Measurements from ENCODE around the gene KCNH1.

The KCNH1 gene

DNA sequence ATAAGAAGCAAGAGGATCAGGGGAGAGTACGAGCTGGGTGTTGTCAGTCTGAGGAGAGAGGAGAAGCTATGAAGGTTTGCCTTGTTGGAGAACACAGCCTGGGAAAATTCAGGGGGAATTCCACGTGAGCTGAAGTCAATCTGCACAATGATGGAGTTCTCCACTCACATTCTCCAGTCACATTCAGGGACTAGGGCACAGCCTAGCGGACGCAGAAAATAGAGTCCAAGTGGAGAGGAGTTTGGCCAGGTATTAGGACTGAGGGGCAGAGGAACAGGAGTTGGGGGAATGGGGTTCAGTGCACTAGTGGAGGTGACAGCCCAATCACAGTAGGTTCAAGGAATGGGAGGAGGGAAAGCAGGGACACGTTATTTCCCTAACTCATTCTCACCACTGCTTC is 124.0 kb downstream of the KCNH1 start:
- CTCF ChIA-PET = no interaction called here

More for the DNA sequence above, 124.0 kb downstream of the KCNH1 start:
- no peaks in the 10 kb centered on the region for H3K9me3 ChIP-seq (ENCODE audit: control insufficient read depth, insufficient read depth, low read depth, low read length)
- H3K27ac ChIP-seq (ENCODE audit: extremely low read depth, low read depth, low read length) = no peak overlapping the region
- no peaks in the 10 kb centered on the region for H3K4me1 ChIP-seq (ENCODE audit: control insufficient read depth, insufficient read depth, low read length)
- POLR2A ChIA-PET = no interaction called here
- H3K36me3 ChIP-seq (ENCODE audit: control insufficient read depth in 2 of 2, insufficient read depth in 1 of 2, low read length in 2 of 2) = no peaks in the 10 kb centered on the region
- TF ChIP-seq, protein P1, sequence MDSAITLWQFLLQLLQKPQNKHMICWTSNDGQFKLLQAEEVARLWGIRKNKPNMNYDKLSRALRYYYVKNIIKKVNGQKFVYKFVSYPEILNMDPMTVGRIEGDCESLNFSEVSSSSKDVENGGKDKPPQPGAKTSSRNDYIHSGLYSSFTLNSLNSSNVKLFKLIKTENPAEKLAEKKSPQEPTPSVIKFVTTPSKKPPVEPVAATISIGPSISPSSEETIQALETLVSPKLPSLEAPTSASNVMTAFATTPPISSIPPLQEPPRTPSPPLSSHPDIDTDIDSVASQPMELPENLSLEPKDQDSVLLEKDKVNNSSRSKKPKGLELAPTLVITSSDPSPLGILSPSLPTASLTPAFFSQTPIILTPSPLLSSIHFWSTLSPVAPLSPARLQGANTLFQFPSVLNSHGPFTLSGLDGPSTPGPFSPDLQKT (IDR thresholded peaks at IDR 0.05; ENCODE audit: borderline replicate concordance, low read depth, low read length) = no peak
- TF ChIP-seq ZNF146 (tag by site-specific recombination; IDR thresholded peaks at IDR 0.05) (no peak), ZNF791 (tag by site-specific recombination; IDR thresholded peaks at IDR 0.05) (no peak), ZNF354C (tag by site-specific recombination; IDR thresholded peaks at IDR 0.05; ENCODE audit: borderline replicate concordance, low read depth) (no peak), ZNF558 (tag by site-specific recombination; IDR thresholded peaks at IDR 0.05) (no peak), ZNF184 (tag by site-specific recombination; IDR thresholded peaks at IDR 0.05) (no peak), RBAK (tag by site-specific recombination; IDR thresholded peaks at IDR 0.05) (no peak), GLI2 (tag by site-specific recombination; IDR thresholded peaks at IDR 0.05; ENCODE audit: borderline replicate concordance, low read depth) (no peak), ZNF335 (tag by site-specific recombination; conservative IDR thresholded peaks at IDR 0.05) (no peak), ZNF223 (tag by site-specific recombination; IDR thresholded peaks at IDR 0.05) (no peak), ZFP69B (tag by site-specific recombination; IDR thresholded peaks at IDR 0.05) (no peak), ZNF175 (tag by site-specific recombination; IDR thresholded peaks at IDR 0.05) (no peak), OVOL3 (tag by site-specific recombination; IDR thresholded peaks at IDR 0.05) (no peak), GFI1B (tag by site-specific recombination; IDR thresholded peaks at IDR 0.05) (no peak), ZNF521 (tag by site-specific recombination; IDR thresholded peaks at IDR 0.05) (no peak)
- TF ChIP-seq, protein P2, sequence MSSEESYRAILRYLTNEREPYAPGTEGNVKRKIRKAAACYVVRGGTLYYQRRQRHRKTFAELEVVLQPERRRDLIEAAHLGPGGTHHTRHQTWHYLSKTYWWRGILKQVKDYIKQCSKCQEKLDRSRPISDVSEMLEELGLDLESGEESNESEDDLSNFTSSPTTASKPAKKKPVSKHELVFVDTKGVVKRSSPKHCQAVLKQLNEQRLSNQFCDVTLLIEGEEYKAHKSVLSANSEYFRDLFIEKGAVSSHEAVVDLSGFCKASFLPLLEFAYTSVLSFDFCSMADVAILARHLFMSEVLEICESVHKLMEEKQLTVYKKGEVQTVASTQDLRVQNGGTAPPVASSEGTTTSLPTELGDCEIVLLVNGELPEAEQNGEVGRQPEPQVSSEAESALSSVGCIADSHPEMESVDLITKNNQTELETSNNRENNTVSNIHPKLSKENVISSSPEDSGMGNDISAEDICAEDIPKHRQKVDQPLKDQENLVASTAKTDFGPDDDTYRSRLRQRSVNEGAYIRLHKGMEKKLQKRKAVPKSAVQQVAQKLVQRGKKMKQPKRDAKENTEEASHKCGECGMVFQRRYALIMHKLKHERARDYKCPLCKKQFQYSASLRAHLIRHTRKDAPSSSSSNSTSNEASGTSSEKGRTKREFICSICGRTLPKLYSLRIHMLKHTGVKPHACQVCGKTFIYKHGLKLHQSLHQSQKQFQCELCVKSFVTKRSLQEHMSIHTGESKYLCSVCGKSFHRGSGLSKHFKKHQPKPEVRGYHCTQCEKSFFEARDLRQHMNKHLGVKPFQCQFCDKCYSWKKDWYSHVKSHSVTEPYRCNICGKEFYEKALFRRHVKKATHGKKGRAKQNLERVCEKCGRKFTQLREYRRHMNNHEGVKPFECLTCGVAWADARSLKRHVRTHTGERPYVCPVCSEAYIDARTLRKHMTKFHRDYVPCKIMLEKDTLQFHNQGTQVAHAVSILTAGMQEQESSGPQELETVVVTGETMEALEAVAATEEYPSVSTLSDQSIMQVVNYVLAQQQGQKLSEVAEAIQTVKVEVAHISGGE (tag by site-specific recombination; conservative IDR thresholded peaks at IDR 0.05; ENCODE audit: low read depth) = no peak
- TF ChIP-seq, protein P3, sequence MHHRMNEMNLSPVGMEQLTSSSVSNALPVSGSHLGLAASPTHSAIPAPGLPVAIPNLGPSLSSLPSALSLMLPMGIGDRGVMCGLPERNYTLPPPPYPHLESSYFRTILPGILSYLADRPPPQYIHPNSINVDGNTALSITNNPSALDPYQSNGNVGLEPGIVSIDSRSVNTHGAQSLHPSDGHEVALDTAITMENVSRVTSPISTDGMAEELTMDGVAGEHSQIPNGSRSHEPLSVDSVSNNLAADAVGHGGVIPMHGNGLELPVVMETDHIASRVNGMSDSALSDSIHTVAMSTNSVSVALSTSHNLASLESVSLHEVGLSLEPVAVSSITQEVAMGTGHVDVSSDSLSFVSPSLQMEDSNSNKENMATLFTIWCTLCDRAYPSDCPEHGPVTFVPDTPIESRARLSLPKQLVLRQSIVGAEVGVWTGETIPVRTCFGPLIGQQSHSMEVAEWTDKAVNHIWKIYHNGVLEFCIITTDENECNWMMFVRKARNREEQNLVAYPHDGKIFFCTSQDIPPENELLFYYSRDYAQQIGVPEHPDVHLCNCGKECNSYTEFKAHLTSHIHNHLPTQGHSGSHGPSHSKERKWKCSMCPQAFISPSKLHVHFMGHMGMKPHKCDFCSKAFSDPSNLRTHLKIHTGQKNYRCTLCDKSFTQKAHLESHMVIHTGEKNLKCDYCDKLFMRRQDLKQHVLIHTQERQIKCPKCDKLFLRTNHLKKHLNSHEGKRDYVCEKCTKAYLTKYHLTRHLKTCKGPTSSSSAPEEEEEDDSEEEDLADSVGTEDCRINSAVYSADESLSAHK (tag by site-specific recombination; IDR thresholded peaks at IDR 0.05) = no peak
- TF ChIP-seq, protein P4, sequence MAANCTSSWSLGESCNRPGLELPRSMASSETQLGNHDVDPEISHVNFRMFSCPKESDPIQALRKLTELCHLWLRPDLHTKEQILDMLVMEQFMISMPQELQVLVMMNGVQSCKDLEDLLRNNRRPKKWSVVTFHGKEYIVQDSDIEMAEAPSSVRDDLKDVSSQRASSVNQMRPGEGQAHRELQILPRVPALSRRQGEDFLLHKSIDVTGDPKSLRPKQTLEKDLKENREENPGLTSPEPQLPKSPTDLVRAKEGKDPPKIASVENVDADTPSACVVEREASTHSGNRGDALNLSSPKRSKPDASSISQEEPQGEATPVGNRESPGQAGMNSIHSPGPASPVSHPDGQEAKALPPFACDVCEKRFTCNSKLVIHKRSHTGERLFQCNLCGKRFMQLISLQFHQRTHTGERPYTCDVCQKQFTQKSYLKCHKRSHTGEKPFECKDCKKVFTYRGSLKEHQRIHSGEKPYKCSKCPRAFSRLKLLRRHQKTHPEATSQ (tag by site-specific recombination; IDR thresholded peaks at IDR 0.05) = no peak
- TF ChIP-seq, protein P5, sequence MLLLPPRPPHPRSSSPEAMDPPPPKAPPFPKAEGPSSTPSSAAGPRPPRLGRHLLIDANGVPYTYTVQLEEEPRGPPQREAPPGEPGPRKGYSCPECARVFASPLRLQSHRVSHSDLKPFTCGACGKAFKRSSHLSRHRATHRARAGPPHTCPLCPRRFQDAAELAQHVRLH (tag by site-specific recombination; IDR thresholded peaks at IDR 0.05) = no peak
- TF ChIP-seq, protein P6, sequence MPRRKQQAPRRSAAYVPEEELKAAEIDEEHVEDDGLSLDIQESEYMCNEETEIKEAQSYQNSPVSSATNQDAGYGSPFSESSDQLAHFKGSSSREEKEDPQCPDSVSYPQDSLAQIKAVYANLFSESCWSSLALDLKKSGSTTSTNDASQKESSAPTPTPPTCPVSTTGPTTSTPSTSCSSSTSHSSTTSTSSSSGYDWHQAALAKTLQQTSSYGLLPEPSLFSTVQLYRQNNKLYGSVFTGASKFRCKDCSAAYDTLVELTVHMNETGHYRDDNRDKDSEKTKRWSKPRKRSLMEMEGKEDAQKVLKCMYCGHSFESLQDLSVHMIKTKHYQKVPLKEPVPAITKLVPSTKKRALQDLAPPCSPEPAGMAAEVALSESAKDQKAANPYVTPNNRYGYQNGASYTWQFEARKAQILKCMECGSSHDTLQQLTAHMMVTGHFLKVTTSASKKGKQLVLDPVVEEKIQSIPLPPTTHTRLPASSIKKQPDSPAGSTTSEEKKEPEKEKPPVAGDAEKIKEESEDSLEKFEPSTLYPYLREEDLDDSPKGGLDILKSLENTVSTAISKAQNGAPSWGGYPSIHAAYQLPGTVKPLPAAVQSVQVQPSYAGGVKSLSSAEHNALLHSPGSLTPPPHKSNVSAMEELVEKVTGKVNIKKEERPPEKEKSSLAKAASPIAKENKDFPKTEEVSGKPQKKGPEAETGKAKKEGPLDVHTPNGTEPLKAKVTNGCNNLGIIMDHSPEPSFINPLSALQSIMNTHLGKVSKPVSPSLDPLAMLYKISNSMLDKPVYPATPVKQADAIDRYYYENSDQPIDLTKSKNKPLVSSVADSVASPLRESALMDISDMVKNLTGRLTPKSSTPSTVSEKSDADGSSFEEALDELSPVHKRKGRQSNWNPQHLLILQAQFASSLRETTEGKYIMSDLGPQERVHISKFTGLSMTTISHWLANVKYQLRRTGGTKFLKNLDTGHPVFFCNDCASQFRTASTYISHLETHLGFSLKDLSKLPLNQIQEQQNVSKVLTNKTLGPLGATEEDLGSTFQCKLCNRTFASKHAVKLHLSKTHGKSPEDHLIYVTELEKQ (tag by site-specific recombination; IDR thresholded peaks at IDR 0.05; ENCODE audit: borderline replicate concordance) = no peak
- H3K4me3 ChIP-seq (ENCODE audit: low read depth, low read length) = no peak overlapping the region

Measured in HEK293 (cell line).